HG03460 (cell line): ENCODE measurements around the gene SNCB.

ENCODE experiments used
- ATAC-seq: cut with Tn5 transposase; IDR thresholded peaks from one replicate; pipeline ENCODE4 v1.9.1; 2021; ENCODE audit not compliant: unreplicated experiment

SNCB gene

DNA sequence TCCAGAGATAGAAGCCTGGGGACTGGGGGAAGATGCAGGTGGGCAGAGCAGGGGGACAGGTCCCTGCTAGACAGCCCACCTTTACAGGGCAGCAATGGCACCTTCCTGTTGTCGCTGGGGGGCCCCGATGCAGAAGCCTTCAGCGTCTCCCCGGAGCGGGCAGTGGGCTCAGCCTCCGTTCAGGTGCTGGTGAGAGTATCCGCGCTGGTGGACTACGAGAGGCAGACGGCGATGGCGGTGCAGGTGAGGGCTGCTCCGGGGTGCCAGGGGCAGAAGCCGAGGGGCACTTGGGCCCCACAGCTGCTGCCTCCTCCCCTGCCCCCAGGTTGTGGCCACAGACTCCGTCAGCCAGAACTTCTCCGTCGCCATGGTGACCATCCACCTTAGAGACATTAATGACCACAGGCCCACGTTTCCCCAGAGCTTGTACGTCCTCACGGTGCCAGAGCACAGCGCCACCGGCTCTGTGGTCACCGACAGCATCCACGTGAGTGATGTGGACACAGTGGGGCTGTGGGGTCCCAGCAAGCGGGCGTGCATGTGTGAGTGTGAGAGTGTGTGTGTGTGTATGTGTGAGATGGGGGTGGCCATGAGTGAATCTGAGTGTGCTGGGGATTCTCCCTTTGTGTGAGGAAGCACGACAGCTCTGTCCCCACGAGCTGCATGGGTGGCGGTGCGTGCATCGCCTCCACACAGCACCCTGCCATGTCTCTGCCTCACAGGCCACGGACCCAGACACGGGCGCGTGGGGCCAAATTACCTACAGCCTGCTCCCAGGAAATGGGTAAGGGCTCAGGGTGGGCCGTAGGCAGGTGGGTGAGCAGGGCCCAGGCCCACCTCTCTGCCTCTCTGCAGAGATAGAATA is 52.8 kb downstream of the SNCB start:
- ATAC-seq = no peak

DNA sequence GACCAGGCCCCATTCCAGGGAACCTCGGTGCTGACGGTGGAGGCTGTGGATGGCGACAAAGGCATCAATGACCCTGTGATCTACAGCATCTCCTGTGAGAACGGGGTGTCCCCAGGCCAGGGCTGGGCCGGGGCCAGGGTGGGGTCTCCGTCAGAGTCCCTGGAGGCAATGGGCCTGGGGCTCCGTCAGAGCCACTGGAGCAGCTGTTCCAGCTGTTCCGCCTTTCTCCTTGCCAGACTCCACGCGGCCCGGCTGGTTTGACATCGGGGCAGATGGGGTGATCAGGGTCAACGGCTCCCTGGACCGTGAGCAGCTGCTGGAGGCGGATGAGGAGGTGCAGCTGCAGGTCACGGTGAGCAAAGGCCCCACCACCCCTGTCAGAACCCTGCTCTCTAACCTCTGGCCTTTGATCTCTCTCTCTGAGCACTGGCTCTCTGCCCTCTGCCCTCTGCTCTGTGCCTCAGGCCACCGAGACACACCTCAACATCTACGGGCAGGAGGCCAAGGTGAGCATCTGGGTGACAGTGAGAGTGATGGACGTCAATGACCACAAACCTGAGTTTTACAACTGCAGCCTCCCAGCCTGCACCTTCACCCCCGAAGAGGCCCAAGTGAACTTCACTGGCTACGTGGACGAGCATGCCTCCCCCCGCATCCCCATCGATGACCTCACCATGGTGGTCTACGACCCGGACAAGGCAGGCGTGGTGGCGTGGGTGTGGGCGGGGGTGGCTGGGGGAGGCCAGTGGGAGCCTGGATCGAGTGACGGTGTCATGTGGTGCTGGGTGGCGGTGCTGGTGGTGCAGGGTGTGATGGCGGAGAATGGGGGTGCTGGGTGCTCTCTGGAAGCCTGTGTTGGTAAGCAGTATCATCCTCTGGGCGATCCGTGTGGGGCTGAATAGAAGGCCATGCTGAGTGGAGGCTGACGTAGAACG is 54.6 kb downstream of the SNCB start:
- no peak for ATAC-seq

DNA sequence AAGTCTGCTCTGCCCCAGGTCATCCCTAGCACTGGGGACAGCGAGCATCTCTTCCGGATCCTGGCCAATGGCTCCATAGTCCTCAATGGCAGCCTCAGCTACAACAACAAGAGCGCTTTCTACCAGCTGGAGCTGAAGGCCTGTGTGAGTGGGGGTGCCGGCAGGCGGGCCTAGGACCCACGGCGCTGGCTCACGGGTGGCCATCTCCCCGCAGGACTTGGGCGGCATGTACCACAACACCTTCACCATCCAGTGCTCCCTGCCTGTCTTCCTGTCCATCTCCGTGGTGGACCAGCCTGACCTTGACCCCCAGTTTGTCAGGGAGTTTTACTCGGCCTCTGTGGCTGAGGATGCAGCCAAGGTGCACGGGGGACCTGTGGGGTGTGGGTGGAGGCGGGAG is 55.3 kb downstream of the SNCB start:
- no peak for ATAC-seq

DNA sequence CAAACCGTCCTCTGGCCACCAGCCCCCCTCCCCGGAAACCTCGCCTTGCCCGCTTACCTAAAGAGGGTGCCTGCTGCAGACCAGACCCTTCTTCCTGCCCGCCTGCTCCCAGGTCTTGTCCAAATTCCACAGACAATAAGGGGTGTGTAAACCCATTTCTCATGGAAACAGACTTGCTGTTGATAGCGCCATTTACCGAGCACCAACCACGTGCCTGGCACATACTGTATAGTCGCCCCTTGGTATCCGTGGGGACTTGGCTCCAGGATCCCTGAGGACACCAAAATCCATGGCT is 56.1 kb downstream of the SNCB start:
- no peak for ATAC-seq

DNA sequence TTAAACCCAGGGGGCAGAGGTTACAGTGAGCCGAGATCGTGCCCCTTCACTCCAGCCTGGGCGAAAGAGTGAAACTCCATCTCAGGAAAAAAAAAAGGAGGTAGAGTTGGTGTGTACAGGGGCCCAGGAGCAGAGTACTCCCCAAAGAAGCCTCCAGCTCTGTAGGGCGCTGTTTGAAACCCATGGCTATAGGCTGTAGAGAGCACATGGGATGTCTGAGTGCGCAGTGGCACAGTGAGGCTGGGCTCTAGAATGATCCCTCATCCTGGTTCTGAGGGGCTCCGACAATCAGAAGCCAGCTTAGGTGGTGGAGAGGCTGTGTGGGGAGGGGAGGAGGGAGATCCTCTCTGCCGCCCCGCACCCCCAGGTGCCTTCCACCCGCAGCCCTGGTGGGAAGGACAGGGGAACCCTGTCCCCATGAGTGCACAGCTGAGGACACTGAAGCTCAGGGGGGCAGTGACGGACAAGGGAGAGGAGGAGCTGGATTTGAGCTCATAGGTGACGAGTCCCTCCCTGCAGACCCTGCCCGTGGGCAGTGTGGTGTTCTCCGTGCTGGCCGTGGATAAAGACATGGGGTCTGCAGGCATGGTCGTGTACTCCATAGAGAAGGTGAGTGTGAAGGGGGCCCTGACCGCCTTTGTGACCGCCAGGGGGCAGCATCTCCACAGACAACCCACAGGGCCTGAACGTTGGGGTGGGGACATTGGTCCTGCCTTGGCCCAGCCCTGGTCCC is 56.6 kb downstream of the SNCB start:
- ATAC-seq = no peak
